K562 (cell line): Measurements from ENCODE around the gene PRKAG2. TPM values are rescaled to one million over a fixed set of nuclear protein-coding genes. Genes with fewer than 3 reads are reported as not detected.

ENCODE experiments used
- BRF1 ChIP-seq: IDR thresholded peaks from 3 replicates; pipeline ENCODE4 v1.6.1; 2011; ENCODE audit warnings: borderline replicate concordance, mild to moderate bottlenecking; ENCODE audit not compliant: insufficient read length; ENCODE audit errors: extremely low read depth
- CAMTA2 ChIP-seq: fragments of 250-450 bp; sonication (Bioruptor Pico); conservative IDR thresholded peaks from 2 replicates; pipeline ENCODE4 v1.5.1; 2022
- ETV1 ChIP-seq: fragments of 450-650 bp; conservative IDR thresholded peaks from 2 replicates; pipeline ENCODE4 v1.6.1; 2016; ENCODE audit warnings: missing genetic modification characterization, control low read depth, low read depth, missing compliant biosample characterization
- MCM7 ChIP-seq, 2 experiments: fragments of 450-650 bp; IDR thresholded peaks; 2 replicates each; pipeline ENCODE4 v1.6.1; 2016 to 2018
- REST ChIP-seq, 2 experiments: fragments of 450-650 bp; formaldehyde crosslinking in 1 of 2; IDR thresholded peaks; 2 replicates each; pipeline versions ENCODE4 v1.4.0 to v1.6.1; 2014 to 2020; ENCODE audit warnings: mild to moderate bottlenecking in 2 of 2, borderline replicate concordance in 1 of 2, low read depth in 1 of 2
- TFAP4 ChIP-seq: sonication (generic); formaldehyde crosslinking; IDR thresholded peaks from 2 replicates; pipeline ENCODE4 v1.8.0; 2022; ENCODE audit warnings: missing genetic modification reagents, mild to moderate bottlenecking, moderate library complexity, borderline replicate concordance
- TRIM24 ChIP-seq, 2 experiments: fragments of 450-650 bp; IDR thresholded peaks; 2 replicates each; pipeline ENCODE4 v1.6.1; 2016
- ZFP36 ChIP-seq: fragments of 150-350 bp; IDR thresholded peaks from 2 replicates; pipeline ENCODE4 v1.6.1; 2018; ENCODE audit warnings: low read length, low read depth; ENCODE audit not compliant: partially characterized antibody
- ZMIZ1 ChIP-seq, 2 experiments: fragments of 150-350 bp in 1 of 2; IDR thresholded peaks; 2 replicates each; pipeline ENCODE4 v1.6.1; 2012 to 2016; ENCODE audit warnings: low read depth in 2 of 2, low read length in 2 of 2, mild to moderate bottlenecking in 1 of 2, moderate library complexity in 1 of 2
- ZNF24 ChIP-seq: fragments of 450-650 bp; IDR thresholded peaks from 2 replicates; pipeline ENCODE4 v1.6.1; 2016
- ZNF655 ChIP-seq: fragments of 250-450 bp; sonication (Bioruptor Pico); IDR thresholded peaks from 2 replicates; pipeline ENCODE4 v1.5.0; 2021
- polyA plus RNA-seq, 8 experiments: library from polyadenylated mRNA; depleted of rRNA in 4 of 8; stranded (reverse) in 5 of 8; unstranded in 3 of 8; fragments of >200 nt; fragmentation: Nextera tagmentation in 2 of 8; fragmentation: Illumina TruSeq in 1 of 8; extraction: Ambion mirVana in 2 of 8; extraction: Trizol in 1 of 8; gene quantifications; 2 replicates each; pipeline versions ENCODE4 v1.2.1 to v1.2.3, GENCODE V29; 2011 to 2014; ENCODE audit warnings: inconsistent platforms in 1 of 8, missing spikeins in 1 of 8
- total RNA-seq, 7 experiments: library from RNA; depleted of rRNA in 6 of 7; stranded (reverse); fragments of >200 nt in 6 of 7; fragmentation: Illumina TruSeq in 2 of 7; extraction: Trizol in 2 of 7; gene quantifications; 2 replicates each; pipeline versions ENCODE4 v1.2.1 to v1.2.3, GENCODE V29; 2011 to 2021; ENCODE audit warnings: low replicate concordance in 1 of 7

The PRKAG2 gene
- total and polyA plus RNA-seq, 9 of the 15 experiments (the other 6 are each of a cell fraction or from before 2014, with no cell fraction given) = 0.99 to 5.6 (median 3.3) TPM

GRCh38 chr7:151519765-151520418 lies 357.0 kb downstream of the PRKAG2 start, which contains the start of gene RHEB (continued):
- TF ChIP-seq REST (IDR thresholded peaks at IDR 0.05; ENCODE audit: borderline replicate concordance) (peak; percentile 87), REST (CRISPR knock-in tag; IDR thresholded peaks at IDR 0.05; ENCODE audit: low read depth) (no peak), ZNF655 (CRISPR knock-in tag) (no peak), MCM7 (IDR thresholded peaks at IDR 0.05) (no peak), ZMIZ1 (IDR thresholded peaks at IDR 0.05; ENCODE audit: low read depth in 2 of 2, low read length in 2 of 2) (no peak), TRIM24 (IDR thresholded peaks at IDR 0.05) (peak; percentile 83), ZFP36 (no peak), BRF1 (no peak), TFAP4 (CRISPR knock-in tag) (peak; percentile 84; the same call in 1 of the 2 replicates), ZNF24 (peak; percentile 32; the same call in 1 of the 2 replicates), ETV1 (tag) (no peak), CAMTA2 (CRISPR knock-in tag) (no peak)
